ENCODE results near the gene USF2. TPM values are rescaled to one million over a fixed set of nuclear protein-coding genes. Genes with fewer than 3 reads are reported as not detected.

USF2 gene, protein sequence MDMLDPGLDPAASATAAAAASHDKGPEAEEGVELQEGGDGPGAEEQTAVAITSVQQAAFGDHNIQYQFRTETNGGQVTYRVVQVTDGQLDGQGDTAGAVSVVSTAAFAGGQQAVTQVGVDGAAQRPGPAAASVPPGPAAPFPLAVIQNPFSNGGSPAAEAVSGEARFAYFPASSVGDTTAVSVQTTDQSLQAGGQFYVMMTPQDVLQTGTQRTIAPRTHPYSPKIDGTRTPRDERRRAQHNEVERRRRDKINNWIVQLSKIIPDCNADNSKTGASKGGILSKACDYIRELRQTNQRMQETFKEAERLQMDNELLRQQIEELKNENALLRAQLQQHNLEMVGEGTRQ
- total RNA-seq = 45.2 and 68.0 TPM in 2 replicates

DNA sequence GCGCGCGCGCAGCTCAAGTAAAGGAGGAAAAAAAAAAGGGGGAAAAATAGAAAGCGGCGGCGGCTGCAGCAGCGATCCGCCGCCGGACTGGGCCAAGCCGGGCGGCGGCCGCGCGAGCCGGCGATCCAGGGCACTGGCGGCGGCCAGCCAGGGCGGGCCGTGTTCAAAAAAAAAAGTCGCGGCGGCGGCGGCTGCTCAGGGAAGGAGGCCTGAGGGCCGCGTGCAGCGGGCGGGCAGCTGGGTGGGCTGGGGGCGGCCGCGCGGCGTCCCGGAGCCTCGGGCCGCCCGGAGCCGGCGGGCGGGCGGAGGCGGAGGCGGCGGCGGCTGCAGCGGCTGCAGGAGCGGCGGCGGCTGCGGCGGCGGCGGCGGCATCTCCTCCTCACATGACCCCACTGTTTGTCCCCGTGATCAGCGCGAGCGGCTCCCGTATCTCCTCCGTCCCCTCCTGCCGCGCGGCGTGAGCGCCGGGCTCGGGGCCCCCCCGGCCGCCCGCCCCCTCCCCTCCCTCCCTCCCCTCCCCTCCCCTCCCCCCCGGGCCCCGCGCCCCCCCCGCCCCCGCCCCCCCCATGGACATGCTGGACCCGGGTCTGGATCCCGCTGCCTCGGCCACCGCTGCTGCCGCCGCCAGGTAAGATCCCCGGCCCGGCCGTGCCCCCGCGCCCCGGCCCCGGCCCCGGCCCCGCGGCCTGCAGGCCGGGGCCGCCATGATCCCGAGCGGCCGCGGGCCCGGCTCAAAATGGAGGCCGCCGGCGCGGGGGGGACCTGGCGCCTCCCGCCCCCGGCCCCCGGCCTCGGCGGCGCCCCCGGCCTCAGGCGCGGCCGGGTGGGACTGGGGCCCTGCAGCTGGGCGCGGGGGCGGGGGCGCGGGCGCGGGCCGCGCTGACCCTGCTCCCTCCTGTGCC lies at the start of gene USF2:
TSS of gene USF2 (plus strand) at position 427 of the 902 bp plus-strand sequence. CDS start at position 567, 140 bp downstream.

DNA sequence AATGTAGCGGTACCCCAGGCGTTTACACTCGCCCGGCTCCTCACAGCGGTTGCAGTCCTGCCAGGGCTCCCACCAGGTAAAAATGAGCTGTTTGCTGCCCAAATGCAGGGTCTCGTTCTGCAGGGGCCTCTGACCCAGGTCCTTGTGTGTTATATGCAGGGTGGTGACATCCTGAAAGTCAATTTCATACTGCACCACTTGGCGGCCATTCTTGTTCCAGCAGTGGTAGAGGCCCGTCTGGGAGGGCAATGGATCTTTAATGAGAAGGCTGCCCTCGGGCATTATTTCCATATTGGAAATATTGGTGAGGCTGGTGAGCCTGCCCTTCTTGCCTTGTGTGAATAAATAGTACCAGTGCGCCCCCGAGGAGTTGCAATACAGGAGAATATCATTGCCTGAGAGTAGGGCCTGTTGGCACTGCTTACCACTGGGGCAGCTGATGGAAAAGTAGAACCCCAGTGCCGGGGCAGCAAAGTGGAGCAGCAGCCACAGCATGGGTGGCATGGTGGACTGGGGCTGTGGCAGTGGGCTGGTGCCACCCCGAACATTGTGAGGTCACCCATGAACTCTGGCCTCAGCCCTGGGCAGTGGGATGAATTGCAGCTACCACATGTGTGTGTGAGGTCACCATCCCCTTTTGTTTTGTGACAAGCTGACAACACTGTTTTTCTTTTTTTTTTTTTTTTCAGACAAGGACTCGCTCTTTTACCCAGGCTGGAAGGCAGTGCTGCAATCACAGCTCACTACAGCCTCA lies 40.4 kb upstream of the USF2 start, which contains the start of gene FAM187B:
TSS of gene FAM187B (minus strand) at position 563 of the 754 bp plus-strand sequence. CDS start at position 504, 59 bp downstream.

GRCh38 chr19:35248310-35249145 lies 20.2 kb upstream of the USF2 start, which contains the start of gene LSR:
TSS of gene LSR (plus strand) at chr19:35249002. CDS start at chr19:35249023, 21 bp downstream.

GRCh38 chr19:35291916-35292315 lies 23.2 kb downstream of the USF2 start, which contains the start of gene MAG:
TSS of gene MAG (plus strand) at chr19:35292161. CDS start at chr19:35295409, 3,248 bp downstream.

DNA sequence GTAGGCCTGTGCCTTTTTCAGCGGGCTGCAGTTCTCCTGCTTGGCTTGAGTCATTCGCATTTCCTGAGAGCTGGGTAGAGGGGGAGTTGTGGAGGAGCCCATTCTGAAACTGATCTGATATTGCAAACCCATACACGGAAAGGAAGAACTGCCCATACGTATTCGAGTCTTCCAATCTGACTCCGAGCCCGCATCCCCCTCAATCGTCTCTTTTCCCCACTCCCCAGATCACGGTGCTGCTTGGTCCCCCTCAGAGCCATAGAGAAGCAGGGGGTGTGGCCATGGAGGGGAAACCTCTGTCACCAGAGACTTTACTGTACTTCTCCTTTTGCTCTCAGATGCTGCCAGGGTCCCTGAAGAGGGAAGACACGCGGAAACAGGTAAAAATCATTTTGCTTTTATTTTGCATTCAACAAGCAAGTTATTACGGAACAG lies 60.1 kb downstream of the USF2 start, which contains the start of gene CD22:
TSS of gene CD22 (plus strand) at position 337 of the 435 bp plus-strand sequence. CDS start 2,854 bp downstream, outside the sequence.

Other genes with a start within 250 kb of the USF2 start
- gene SCN1B, start 238.5 kb upstream of the USF2 start, total RNA-seq = 7.4 and 12.9 TPM in 2 replicates
- not detected in 2 replicates for gene HPN, start 227.2 kb upstream of the USF2 start, total RNA-seq
- gene FXYD3, start 153.1 kb upstream of the USF2 start, total RNA-seq = not detected in 2 replicates
- gene LGI4, start 133.9 kb upstream of the USF2 start, total RNA-seq = 0.29 and 1.7 TPM in 2 replicates
- gene FXYD1, start 130.1 kb upstream of the USF2 start, total RNA-seq = 0.44 and 5.8 TPM in 2 replicates
- not detected in 2 replicates for gene FXYD7, start 125.7 kb upstream of the USF2 start, total RNA-seq
- 23.3 and 44.5 TPM in 2 replicates for gene FXYD5, start 114.2 kb upstream of the USF2 start, total RNA-seq
- gene FAM187B, start 40.2 kb upstream of the USF2 start, total RNA-seq = not detected in 2 replicates
- 0.29 and 0.66 TPM in 2 replicates for gene LSR, start 20.0 kb upstream of the USF2 start, total RNA-seq
- gene HAMP, start 13.6 kb downstream of the USF2 start, total RNA-seq = under 0.01 and 0.15 TPM in 2 replicates
- not detected in 2 replicates for gene MAG, start 23.2 kb downstream of the USF2 start, total RNA-seq
- not detected in 2 replicates for gene CD22, start 60.2 kb downstream of the USF2 start, total RNA-seq
- not detected in 2 replicates for gene FFAR1, start 78.9 kb downstream of the USF2 start, total RNA-seq
- gene FFAR3, start 89.5 kb downstream of the USF2 start, total RNA-seq = not detected in 2 replicates
- not detected in 2 replicates for gene GPR42, start 102.1 kb downstream of the USF2 start, total RNA-seq
- not detected in 2 replicates for gene FFAR2, start 179.3 kb downstream of the USF2 start, total RNA-seq
- not detected in 2 replicates for gene KRTDAP, start 221.5 kb downstream of the USF2 start, total RNA-seq
- 6.4 and 13.6 TPM in 2 replicates for gene DMKN, start 244.7 kb downstream of the USF2 start, total RNA-seq

Measured in smooth muscle cell of trachea (primary cell).